ENCODE results near the gene SCGB1D4. TPM values are rescaled to one million over a fixed set of nuclear protein-coding genes. Genes with fewer than 3 reads are reported as not detected.

Gene SCGB1D4
- total RNA-seq, 1 donor from 2014 or later = not detected

DNA sequence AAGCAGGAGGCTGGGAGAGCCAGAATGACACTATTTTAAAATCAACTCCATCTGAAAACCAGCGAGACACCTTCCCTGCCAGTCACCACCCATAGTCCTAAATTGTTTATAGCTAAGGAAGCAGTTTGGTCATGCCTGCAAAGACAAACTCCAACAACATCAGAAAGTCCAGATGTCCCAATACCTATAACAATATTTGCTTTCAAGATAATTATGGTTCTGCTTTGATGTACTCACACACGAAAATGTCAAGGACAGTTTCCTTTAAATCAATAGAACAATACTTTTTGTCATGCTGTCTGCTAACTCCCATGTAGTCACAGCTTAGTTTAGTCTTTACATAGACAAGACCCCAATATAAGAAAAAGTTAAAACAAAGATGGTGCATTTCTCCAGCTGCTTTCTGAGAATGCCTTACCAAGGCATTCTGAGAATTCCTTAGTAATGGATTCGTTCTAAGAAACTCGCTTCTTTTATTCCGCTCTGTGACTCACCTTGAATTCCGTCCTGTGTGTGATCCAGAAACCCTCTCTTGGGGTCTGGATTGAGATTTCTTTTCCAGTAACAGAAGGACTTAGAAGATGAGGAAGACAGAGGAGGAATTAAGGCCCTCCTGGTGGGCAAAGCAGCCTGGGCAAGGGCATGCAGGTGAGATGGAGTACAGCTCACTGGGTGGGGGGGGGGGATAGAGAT is 38.5 kb downstream of the SCGB1D4 start:
- no peaks in the 10 kb centered on the region for H3K4me1 ChIP-seq (ENCODE audit: control insufficient read depth in 3 of 3, insufficient read depth in 3 of 3, low read length in 3 of 3)

GRCh38 chr11:62256281-62256680 is 42.6 kb downstream of the SCGB1D4 start:
- H3K9me3 ChIP-seq (ENCODE audit: control insufficient read depth in 3 of 3, low read length in 3 of 3) = peaks cover 5 to 8% (median 5%) of the 10 kb centered on the region in 3 donors
- H3K4me3 ChIP-seq (ENCODE audit: low read length in 3 of 3) = no peak overlapping the region
- H3K27me3 ChIP-seq (ENCODE audit: control insufficient read depth in 3 of 3, insufficient read depth in 3 of 3, low read length in 3 of 3) = peaks cover 0 to 2% (median 0%) of the 10 kb centered on the region in 3 donors
- no peaks in the 10 kb centered on the region for H3K36me3 ChIP-seq (ENCODE audit: control insufficient read depth in 3 of 3, insufficient read depth in 3 of 3, low read length in 3 of 3)
- H3K4me1 ChIP-seq (ENCODE audit: control insufficient read depth in 3 of 3, insufficient read depth in 3 of 3, low read length in 3 of 3) = no peaks in the 10 kb centered on the region
- H3K27ac ChIP-seq (ENCODE audit: low read depth, low read length) = no peak overlapping the region
- H3K9ac ChIP-seq (ENCODE audit: low read depth in 1 of 3, low read length in 3 of 3) = no peak overlapping the region

More for the DNA sequence above, 38.5 kb downstream of the SCGB1D4 start:
- Histone ChIP-seq H3K36me3 (ENCODE audit: control insufficient read depth in 3 of 3, insufficient read depth in 3 of 3, low read length in 3 of 3) (no peaks in the 10 kb centered on the region), H3K27me3 (ENCODE audit: control insufficient read depth in 3 of 3, insufficient read depth in 3 of 3, low read length in 3 of 3) (peaks cover 0 to 2% (median 0%) of the 10 kb centered on the region in 3 donors), H3K9ac (ENCODE audit: low read depth in 1 of 3, low read length in 3 of 3) (no peak overlapping the region), H3K4me3 (ENCODE audit: low read length in 3 of 3) (no peak overlapping the region), H3K9me3 (ENCODE audit: control insufficient read depth in 3 of 3, low read length in 3 of 3) (no peaks in the 10 kb centered on the region), H3K27ac (ENCODE audit: low read depth, low read length) (no peak overlapping the region)

- H3K36me3 ChIP-seq (ENCODE audit: control insufficient read depth in 3 of 3, insufficient read depth in 3 of 3, low read length in 3 of 3) = no peaks in the 10 kb centered on the region
- no peak overlapping the region for H3K27ac ChIP-seq (ENCODE audit: low read depth, low read length)
- no peaks in the 10 kb centered on the region for H3K4me1 ChIP-seq (ENCODE audit: control insufficient read depth in 3 of 3, insufficient read depth in 3 of 3, low read length in 3 of 3)
- no peak overlapping the region for H3K4me3 ChIP-seq (ENCODE audit: low read length in 3 of 3)
- no peak overlapping the region for H3K9ac ChIP-seq (ENCODE audit: low read depth in 1 of 3, low read length in 3 of 3)
- H3K27me3 ChIP-seq (ENCODE audit: control insufficient read depth in 3 of 3, insufficient read depth in 3 of 3, low read length in 3 of 3) = peaks cover 0 to 2% (median 0%) of the 10 kb centered on the region in 3 donors
- H3K9me3 ChIP-seq (ENCODE audit: control insufficient read depth in 3 of 3, low read length in 3 of 3) = peaks cover 5 to 14% (median 11%) of the 10 kb centered on the region in 3 donors
Observed at GRCh38 chr11:62253999-62254542, 44.8 kb downstream of the SCGB1D4 start.

GRCh38 chr11:62251698-62252097 is 47.2 kb downstream of the SCGB1D4 start:
- no peaks in the 10 kb centered on the region for H3K36me3 ChIP-seq (ENCODE audit: control insufficient read depth in 3 of 3, insufficient read depth in 3 of 3, low read length in 3 of 3)
- no peak overlapping the region for H3K9ac ChIP-seq (ENCODE audit: low read depth in 1 of 3, low read length in 3 of 3)
- H3K27me3 ChIP-seq (ENCODE audit: control insufficient read depth in 3 of 3, insufficient read depth in 3 of 3, low read length in 3 of 3) = peaks cover 0 to 2% (median 0%) of the 10 kb centered on the region in 3 donors
- no peaks in the 10 kb centered on the region for H3K4me1 ChIP-seq (ENCODE audit: control insufficient read depth in 3 of 3, insufficient read depth in 3 of 3, low read length in 3 of 3)
- H3K9me3 ChIP-seq (ENCODE audit: control insufficient read depth in 3 of 3, low read length in 3 of 3) = peaks cover 5 to 14% (median 11%) of the 10 kb centered on the region in 3 donors
- no peak overlapping the region for H3K27ac ChIP-seq (ENCODE audit: low read depth, low read length)
- H3K4me3 ChIP-seq (ENCODE audit: low read length in 3 of 3) = no peak overlapping the region

Other genes with a start within 250 kb of the SCGB1D4 start
- 6.8 TPM for gene INCENP, start 175.1 kb downstream of the SCGB1D4 start, total RNA-seq
- not detected for gene SCGB1D1, start 108.9 kb downstream of the SCGB1D4 start, total RNA-seq
- not detected for gene SCGB2A1, start 90.4 kb downstream of the SCGB1D4 start, total RNA-seq
- not detected for gene SCGB1D2, start 56.8 kb downstream of the SCGB1D4 start, total RNA-seq
- not detected for gene SCGB2A2, start 28.9 kb downstream of the SCGB1D4 start, total RNA-seq
- gene ASRGL1, start 38.4 kb upstream of the SCGB1D4 start, total RNA-seq = 3.7 TPM
- gene SCGB1A1, start 120.0 kb upstream of the SCGB1D4 start, total RNA-seq = not detected
- 432 TPM for gene AHNAK, start 247.7 kb upstream of the SCGB1D4 start, total RNA-seq

All from skeletal muscle tissue (tissue), 4 donors.